Fibroblast of the aortic adventitia (primary cell): Measurements from ENCODE around the gene GPR75. TPM values are rescaled to one million over a fixed set of nuclear protein-coding genes. Genes with fewer than 3 reads are reported as not detected.
"Not testable (repeated sequence)": the region's sequence is repeated elsewhere in the genome, so short reads cannot be mapped to it uniquely, and the experiment has no call there.

Source experiments
- DNase-seq: peaks from one replicate; pipeline ENCODE4 v3.0.0-alpha.2; 2010; ENCODE audit warnings: low read depth
- H3K4me3 ChIP-seq: 2 replicates; pipeline ENCODE4 v1.5.1; 2011; ENCODE audit warnings: low read depth, mild to moderate bottlenecking, control low read depth, low read length, moderate library complexity
- total RNA-seq: library from RNA; depleted of rRNA; stranded (reverse); fragments of >200 nt; gene quantifications from 2 replicates; pipeline ENCODE4 v1.2.3, GENCODE V29; 2012; ENCODE audit warnings: low replicate concordance
- TF ChIP-seq, protein P1 (sequence below): IDR thresholded peaks from 2 replicates; pipeline ENCODE4 v1.5.1; 2011; ENCODE audit warnings: mild to moderate bottlenecking, low read length, control low read depth, inconsistent platforms; ENCODE audit not compliant: insufficient read depth

GPR75 gene
- total RNA-seq, 1 donor = 2.4 TPM

- no peak for DNase-seq
- TF ChIP-seq, protein P1, sequence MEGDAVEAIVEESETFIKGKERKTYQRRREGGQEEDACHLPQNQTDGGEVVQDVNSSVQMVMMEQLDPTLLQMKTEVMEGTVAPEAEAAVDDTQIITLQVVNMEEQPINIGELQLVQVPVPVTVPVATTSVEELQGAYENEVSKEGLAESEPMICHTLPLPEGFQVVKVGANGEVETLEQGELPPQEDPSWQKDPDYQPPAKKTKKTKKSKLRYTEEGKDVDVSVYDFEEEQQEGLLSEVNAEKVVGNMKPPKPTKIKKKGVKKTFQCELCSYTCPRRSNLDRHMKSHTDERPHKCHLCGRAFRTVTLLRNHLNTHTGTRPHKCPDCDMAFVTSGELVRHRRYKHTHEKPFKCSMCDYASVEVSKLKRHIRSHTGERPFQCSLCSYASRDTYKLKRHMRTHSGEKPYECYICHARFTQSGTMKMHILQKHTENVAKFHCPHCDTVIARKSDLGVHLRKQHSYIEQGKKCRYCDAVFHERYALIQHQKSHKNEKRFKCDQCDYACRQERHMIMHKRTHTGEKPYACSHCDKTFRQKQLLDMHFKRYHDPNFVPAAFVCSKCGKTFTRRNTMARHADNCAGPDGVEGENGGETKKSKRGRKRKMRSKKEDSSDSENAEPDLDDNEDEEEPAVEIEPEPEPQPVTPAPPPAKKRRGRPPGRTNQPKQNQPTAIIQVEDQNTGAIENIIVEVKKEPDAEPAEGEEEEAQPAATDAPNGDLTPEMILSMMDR = no peak
- no peak overlapping the region for H3K4me3 ChIP-seq
These were observed 32.2 kb downstream of the GPR75 start for GRCh38 chr2:53827398-53828175.

DNA sequence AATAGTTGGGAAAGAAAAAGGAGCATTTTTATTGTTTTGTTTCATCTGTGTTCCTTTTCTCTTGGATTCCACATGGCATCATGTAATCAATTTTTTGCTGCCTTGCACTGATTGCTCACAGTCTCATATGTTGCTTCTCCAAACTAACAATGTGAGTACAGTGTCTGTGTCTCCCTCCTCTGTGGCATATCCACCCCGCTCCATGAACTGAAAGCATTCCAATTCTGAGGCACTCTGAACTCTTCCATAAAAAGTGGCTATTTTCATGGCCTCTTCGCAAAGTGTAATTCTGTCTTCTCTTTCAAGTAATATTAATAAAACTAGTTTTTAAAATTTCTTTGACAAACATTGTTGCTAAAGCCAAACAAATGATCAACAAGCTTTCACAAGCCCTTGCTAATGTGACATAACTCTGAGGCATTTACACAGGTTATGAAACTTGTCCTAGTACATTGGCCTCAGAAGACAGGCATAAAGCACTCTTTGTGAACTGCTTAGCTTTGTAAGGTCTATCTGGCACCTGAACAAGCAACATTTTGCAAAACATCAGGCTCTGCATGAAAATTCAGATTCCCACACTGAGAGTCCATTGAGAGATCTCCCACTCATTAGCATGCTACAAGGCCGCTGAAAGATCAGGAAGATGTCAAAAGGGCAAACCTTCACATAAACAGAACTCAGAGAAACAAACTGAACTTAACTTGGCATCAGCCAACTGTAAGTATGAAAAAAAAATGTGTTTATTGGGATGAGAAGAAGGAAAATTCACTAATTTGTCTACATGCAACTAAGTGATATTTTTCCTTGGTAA is 33.0 kb downstream of the GPR75 start:
- H3K4me3 ChIP-seq = no peak overlapping the region
- TF ChIP-seq, protein P1 = no peak
- DNase-seq = no peak

- TF ChIP-seq, protein P1 = no peak
- no peak for DNase-seq
- no peak overlapping the region for H3K4me3 ChIP-seq
These were observed 33.7 kb downstream of the GPR75 start for GRCh38 chr2:53826030-53826410.

DNA sequence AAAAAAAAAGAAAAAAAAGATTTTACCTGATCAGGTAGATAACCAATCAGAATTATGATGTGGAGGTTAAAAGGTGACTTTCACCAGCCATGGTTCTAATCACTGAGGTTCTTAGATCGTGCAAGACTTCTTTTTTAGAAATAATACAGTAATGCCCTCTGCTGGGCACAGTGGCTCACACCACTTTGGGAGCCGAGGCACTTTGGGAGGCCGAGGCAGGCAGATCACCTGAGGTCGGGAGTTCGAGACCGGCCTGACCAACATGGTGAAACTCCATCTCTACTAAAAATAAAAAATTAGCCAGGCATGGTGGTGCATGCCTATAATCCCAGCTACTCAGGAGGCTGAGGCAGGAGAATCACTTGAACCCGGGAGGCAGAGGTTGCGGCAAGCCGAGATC is 36.1 kb downstream of the GPR75 start:
- not testable (repeated sequence) for H3K4me3 ChIP-seq, DNase-seq

- no peak overlapping the region for H3K4me3 ChIP-seq
- DNase-seq = no peak
- TF ChIP-seq, protein P1 = no peak
These were observed 38.0 kb downstream of the GPR75 start for GRCh38 chr2:53821810-53822209.

DNA sequence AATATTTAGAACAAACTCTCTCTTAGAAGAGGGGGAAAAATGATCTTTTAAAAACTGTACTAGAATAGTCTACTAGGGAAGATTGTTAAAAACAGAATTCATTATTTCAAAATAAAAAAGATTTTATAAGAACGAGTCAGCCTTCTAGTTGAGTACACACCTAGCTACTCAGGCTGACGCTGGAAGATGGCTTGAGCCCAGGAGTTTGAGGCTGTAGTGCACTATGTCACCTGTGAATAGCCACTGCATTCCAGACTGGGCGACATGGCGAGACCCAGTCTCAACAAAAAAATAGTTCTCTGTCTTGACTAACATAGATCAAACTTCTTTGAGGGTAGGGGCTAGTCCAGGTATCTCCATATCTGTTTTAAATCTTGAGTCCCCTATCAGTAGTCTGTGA is 39.1 kb downstream of the GPR75 start:
- TF ChIP-seq, protein P1 = no peak
- no peak overlapping the region for H3K4me3 ChIP-seq
- no peak for DNase-seq

DNA sequence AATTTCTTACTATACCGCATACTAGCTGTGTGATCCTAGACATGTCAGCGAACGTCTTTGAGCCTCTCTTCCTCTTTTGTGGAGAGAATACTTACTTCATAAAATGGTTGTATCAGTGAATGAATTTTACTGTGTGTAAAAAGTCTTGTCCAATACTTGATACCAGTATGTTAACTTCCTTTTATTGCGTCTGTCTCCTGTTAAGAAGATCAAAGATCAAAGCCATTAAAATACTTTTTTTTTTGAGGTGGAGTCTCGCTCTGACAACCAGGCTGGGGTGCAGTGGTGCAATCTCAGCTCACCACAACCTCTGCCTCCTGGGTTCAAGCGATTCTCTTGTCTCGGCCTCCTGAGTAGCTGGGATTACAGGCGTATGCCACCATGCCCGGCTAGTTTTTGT is 39.7 kb downstream of the GPR75 start:
- H3K4me3 ChIP-seq = no peak overlapping the region
- TF ChIP-seq, protein P1 = no peak
- no peak for DNase-seq
